HG03342 (cell line): ENCODE measurements around the gene CEP95.
"Not testable (repeated sequence)": the region's sequence is repeated elsewhere in the genome, so short reads cannot be mapped to it uniquely, and the experiment has no call there.

Source experiments
- ATAC-seq: cut with Tn5 transposase; IDR thresholded peaks from one replicate; pipeline ENCODE4 v1.9.1; 2021; ENCODE audit warnings: mild to moderate bottlenecking, moderate library complexity; ENCODE audit not compliant: unreplicated experiment

Gene CEP95

DNA sequence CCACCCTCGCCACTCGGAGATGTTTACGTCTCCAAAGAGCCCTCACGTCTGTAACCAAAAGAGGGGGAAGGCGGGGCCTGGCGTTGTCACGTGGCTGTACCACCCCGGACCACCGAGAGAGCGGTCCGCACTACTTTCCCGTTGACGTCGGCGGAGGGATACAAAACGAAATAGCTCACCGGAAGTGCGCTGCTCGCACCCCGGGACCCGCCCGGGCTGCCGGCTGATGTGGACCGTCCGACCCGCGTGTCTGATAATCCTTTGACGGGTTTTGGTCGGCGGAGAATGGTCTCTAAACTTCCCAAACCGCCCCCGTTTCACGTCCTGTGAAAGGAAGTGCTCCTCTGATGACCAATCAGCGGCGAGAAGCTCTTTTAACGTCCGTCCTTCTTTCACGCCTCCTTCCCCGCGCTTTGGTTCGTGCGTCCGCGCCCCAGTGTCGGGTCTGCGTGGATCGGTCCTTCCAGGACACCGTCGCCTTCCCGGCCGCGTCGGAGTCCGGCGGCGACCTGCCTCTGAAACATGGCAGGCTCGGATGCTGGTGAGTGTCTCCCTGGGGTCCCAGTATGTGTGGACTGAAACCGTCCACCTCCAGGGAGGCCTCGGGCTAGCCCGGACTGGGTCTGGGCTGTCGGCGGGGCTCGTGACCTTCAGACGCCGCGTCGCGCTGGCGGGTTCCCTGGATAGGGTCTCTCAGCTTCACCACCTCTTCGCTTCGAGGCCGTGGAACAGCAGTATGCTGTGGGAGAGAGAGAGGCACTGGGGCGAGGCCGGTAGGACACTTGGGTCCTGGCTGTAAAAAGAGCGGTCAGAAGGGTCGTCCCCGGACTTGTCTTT lies at the start of gene CEP95:
Gene CEP95, plus strand, starts transcription at position 402 of the 837 bp plus-strand sequence. Its CDS starts 121 bp downstream, at position 523.
- ATAC-seq, result peak; percentile 50

- ATAC-seq, result no peak
These were observed 49.6 kb upstream of the CEP95 start for GRCh38 chr17:64457156-64457555.

DNA sequence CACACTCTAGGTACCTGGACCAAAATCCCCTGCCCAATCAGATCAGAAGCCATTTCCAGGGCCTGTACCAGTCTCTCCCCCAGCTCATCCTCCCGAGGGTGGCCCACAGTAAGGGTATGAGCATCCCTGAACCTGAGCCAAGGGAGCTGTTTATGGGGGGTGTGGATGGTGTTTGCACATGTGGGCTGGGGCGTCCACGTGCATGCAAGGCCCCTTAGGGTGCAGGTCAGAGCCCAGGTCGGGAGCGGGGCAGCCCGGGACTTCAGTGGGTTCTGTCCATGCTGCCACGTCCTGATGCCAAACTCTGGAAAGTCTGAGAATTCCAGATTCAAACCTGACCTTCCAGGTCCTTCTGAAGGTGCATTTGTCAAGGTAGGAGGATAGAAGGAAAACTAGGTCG lies 48.0 kb upstream of the CEP95 start:
- no peak for ATAC-seq

GRCh38 chr17:64459284-64459747 lies 47.5 kb upstream of the CEP95 start:
- no peak for ATAC-seq

GRCh38 chr17:64459818-64460217 lies 47.0 kb upstream of the CEP95 start:
- not testable (repeated sequence) for ATAC-seq

GRCh38 chr17:64460955-64461354 lies 45.8 kb upstream of the CEP95 start:
- ATAC-seq, result no peak

- ATAC-seq, result no peak
These were observed 45.0 kb upstream of the CEP95 start for GRCh38 chr17:64461788-64462187.

DNA sequence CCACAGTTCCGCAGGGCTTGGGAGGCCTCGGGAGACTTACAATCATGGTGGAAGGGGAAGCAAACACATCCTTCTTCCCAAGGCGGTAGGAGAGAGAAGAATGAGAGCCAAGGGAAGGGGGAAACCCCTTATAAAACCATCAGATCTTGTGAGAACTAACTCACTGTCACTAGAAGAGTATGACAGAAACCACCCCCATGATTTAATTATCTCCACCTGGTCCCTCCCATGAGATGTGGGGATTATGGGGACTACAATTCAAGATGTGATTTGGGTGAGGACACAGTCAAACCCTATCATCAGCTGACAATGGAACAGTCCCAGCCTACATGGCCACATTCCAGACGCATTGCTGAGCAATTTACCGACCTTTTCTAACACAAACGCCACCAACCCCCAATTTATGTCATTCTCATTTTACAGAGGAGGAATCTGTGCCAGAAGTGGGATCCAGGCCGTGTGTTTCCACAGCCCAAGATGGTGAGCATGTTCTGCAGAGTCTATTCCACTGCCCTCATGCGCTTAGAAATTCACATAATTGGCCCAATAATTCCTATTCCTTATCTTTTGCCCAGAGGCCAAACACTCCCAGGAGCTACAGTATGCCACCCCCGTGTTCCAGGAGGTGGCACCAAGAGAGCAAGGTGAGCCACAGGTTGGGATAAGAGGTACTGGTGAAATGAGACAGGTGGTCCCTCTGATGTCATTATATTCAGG lies 40.6 kb upstream of the CEP95 start:
- no peak for ATAC-seq

GRCh38 chr17:64466834-64467233 lies 39.9 kb upstream of the CEP95 start:
- not testable (repeated sequence) for ATAC-seq

GRCh38 chr17:64470625-64471024 lies 36.2 kb upstream of the CEP95 start:
- ATAC-seq, result no peak

DNA sequence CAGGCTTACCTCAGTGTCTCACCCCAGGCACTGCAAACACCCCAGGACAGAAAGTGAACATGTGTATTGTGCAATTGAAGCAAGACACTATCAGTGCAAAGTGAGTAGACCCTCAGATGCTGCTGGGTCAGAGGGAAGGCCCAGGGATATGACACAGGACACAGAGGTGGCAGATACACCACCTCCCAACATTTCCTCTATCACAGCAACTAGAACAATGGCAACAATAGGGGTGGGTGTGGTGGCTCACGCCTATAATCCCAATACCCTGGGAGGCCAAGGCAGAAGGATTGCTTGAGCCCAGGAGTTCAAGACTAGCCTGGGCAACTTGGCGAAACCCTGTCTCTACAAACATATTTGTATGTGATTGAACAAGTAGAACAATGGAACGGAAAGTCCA lies 35.3 kb upstream of the CEP95 start:
- no peak for ATAC-seq

- ATAC-seq, result no peak
These were observed 34.2 kb upstream of the CEP95 start for GRCh38 chr17:64472564-64472963.

DNA sequence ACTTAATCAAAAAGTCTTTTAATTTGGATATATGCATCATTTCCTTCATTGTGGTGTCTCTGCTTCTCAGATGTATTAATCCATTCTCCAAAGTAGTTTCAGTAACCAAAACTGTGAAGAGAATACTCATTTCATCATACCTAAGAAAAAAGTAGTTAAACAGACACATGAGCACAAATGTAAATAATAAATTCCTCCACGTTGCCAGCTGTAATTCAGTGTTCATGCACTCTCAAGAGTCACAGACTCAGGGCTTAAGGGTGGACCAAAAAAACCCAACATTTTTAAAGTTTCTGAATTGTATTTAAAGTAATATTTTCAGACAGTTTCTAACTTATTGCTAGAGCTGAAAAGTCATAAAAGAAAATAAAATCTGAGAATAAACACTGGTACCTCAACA lies 28.9 kb upstream of the CEP95 start:
- no peak for ATAC-seq

DNA sequence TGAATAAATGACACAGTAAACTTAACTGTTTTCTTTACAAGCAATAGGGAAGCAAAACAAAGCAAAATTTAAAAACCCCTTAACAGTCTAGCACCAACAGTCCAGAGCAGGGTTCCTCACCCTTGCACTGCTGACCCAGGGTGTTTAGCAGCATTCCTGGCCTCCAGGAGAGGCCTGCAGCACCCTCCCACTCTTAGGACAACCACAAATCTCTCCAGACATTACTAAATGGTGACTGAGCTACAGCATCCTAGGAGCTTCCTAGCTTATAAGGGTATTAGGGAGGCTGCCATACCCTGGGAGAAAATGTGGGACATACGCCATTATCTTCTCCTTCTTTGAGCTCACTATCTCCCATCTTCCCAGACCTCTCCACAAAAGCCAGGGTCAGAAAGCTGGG lies 25.8 kb upstream of the CEP95 start:
- no peak for ATAC-seq

GRCh38 chr17:64484380-64484779 lies 22.4 kb upstream of the CEP95 start:
- no peak for ATAC-seq

GRCh38 chr17:64488301-64488700 lies 18.5 kb upstream of the CEP95 start:
- no peak for ATAC-seq

DNA sequence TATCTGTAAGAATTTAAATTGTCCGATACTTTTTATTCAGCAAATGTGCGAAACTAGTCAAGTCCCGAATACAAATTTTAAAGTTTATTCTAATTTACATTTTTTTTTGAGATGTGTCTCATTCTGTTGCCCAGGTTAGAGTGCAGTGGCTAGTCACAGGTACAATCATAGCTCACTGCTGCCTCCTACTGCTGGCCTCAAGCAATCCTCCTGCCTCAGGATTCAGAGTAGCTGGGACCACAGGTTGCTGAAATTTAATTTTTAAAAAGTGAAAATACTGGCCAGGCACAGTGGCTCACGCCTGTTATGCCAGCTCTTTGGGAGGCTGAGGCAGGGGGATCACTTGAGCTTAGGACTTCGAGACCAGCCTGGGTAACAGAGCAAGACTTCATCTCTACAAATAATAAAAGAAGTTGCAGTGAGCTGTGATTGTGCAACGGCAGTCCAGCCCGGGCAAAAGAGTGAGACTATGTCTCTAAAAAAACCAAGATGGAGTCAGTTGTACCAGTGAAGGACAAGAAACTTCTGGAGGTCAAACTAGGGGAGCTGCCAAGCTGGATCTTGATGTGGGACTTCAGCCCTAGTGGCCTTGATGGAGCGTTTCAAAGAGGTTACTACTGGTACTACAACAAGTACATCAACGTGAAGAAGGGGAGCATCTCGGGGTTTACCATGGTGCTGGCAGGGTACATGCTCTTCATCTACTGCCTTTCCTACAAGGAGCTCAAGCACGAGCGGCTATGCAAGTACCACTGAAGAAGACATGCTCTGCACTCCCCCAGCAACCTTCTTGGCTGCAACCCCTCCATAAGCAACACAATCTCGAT lies 15.5 kb upstream of the CEP95 start:
- ATAC-seq, result no peak

DNA sequence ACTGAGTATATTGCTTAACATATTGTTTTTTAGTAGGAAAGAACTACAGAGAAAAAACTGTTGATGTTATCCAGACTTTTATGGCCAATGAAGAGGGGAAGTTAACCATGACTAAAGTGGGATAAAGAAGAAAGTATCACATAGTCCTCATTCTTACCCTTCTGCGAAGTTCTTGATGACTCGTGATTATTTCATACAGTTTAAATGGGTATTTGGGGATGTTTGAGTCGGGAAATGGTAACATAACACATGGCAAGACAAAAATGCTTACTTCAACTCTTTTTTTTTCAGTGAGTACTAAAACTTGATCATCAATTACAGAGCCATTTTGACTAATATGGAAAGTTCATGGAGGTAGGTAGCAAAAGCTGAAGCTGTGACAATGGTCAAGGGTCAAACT lies 14.8 kb upstream of the CEP95 start:
- ATAC-seq, result no peak

DNA sequence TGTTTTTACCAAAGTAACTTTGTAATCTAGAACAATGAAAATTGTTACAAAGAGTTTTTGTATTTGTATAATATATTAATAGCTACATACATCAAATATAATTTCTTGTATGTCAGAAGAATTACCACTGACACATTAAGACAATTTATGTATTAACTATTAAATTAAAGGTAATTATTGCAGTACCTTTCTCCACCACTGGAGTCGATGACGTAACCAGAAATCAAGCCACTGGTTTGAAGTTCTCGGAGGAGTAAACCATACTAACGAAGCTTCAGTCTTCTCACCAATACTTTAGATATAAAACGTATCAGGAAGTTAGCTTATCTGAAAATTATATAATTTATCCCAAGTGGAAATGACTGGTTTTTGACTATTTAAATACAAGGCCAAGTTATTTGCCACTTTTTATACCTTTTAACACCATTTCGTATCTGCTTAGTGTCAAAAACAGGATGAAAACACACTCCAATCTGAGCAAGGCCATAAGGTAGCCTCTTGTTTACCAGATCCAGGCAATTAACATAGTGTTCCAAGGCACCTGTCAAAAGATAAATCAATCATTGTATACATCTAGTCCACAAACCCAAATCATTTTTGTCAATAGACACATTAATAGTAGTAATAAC lies 14.2 kb upstream of the CEP95 start:
- ATAC-seq, result no peak

- ATAC-seq, result no peak
These were observed 12.7 kb upstream of the CEP95 start for GRCh38 chr17:64494121-64494520.

DNA sequence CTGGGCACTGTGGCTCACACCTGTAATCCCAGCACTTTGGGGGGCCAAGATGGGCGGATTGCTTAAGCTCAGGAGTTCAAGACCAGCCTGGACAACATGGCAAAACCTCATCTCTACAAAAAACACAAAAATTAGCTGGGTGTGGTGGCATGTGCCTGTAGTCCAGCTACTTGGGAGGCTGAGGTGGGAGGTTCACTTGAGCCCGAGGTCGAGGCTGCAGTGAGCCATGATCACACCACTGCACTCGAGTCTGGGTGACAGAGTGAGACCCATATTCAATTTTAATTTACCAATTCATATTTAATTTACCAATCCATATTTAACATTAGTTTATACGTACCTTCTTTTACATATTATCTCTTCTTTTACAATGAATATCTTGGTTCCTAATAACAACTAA lies 11.5 kb upstream of the CEP95 start:
- not testable (repeated sequence) for ATAC-seq
